Ishikawa (cell line): ENCODE results near the gene GRK5.

Experiments
- CREB1 ChIP-seq: IDR thresholded peaks from 2 replicates; pipeline ENCODE4 v1.6.1; 2012; ENCODE audit warnings: low read depth
- FOXM1 ChIP-seq: IDR thresholded peaks from 2 replicates; pipeline ENCODE4 v1.6.1; 2012; ENCODE audit warnings: low read depth, borderline replicate concordance
- TCF12 ChIP-seq: IDR thresholded peaks from 2 replicates; pipeline ENCODE4 v1.6.1; 2012; ENCODE audit warnings: low read depth
- YY1 ChIP-seq: IDR thresholded peaks from 2 replicates; pipeline ENCODE4 v1.6.1; 2012; ENCODE audit warnings: low read depth
- TF ChIP-seq, protein P1 (sequence below): IDR thresholded peaks from 2 replicates; pipeline ENCODE4 v1.6.1; 2012; ENCODE audit warnings: low read depth, mild to moderate bottlenecking
- TF ChIP-seq, protein P2 (sequence below): IDR thresholded peaks from 2 replicates; pipeline ENCODE4 v1.6.1; 2012

DNA sequence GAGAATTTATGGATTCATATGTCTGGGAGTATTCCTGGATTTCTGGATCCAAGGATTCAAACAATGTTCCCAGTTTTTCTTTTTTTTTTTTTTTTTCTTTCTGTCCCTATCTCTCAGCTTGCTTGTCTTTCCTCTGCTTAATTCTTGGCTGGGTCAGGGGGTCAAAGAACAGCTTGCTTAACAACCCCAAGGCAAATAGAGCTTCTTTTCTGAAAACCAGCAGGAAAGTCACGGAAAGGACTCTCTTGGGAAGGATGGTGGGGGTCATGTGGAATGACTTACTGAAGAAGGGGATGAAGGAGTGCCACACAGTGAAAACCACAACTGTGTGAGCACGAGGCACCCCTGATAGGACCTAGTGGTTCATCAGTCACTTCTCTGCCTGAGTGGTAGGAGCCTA, 36.1 kb downstream of the GRK5 start:
- no peak for TF ChIP-seq FOXM1
- TF ChIP-seq, protein P1, sequence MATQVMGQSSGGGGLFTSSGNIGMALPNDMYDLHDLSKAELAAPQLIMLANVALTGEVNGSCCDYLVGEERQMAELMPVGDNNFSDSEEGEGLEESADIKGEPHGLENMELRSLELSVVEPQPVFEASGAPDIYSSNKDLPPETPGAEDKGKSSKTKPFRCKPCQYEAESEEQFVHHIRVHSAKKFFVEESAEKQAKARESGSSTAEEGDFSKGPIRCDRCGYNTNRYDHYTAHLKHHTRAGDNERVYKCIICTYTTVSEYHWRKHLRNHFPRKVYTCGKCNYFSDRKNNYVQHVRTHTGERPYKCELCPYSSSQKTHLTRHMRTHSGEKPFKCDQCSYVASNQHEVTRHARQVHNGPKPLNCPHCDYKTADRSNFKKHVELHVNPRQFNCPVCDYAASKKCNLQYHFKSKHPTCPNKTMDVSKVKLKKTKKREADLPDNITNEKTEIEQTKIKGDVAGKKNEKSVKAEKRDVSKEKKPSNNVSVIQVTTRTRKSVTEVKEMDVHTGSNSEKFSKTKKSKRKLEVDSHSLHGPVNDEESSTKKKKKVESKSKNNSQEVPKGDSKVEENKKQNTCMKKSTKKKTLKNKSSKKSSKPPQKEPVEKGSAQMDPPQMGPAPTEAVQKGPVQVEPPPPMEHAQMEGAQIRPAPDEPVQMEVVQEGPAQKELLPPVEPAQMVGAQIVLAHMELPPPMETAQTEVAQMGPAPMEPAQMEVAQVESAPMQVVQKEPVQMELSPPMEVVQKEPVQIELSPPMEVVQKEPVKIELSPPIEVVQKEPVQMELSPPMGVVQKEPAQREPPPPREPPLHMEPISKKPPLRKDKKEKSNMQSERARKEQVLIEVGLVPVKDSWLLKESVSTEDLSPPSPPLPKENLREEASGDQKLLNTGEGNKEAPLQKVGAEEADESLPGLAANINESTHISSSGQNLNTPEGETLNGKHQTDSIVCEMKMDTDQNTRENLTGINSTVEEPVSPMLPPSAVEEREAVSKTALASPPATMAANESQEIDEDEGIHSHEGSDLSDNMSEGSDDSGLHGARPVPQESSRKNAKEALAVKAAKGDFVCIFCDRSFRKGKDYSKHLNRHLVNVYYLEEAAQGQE, result no peak
- TF ChIP-seq, protein P2, sequence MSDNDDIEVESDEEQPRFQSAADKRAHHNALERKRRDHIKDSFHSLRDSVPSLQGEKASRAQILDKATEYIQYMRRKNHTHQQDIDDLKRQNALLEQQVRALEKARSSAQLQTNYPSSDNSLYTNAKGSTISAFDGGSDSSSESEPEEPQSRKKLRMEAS, result no peak
- TF ChIP-seq YY1, result no peak
- no peak for TF ChIP-seq TCF12
- TF ChIP-seq CREB1, result no peak
